Kasumi-1 (cell line): ENCODE measurements around the gene HOXA3.

ENCODE experiments used
- DNase-seq, 2 experiments: peaks; one replicate each; lab custom pipeline; 2025; lab: John Stamatoyannopoulos, UW

HOXA3 gene

GRCh38 chr7:27165996-27166530 is 13.7 kb upstream of the HOXA3 start:
- no peak for DNase-seq

- no peak for DNase-seq
Measured at GRCh38 chr7:27165089-27165995, 13.0 kb upstream of the HOXA3 start, which contains the start of gene HOXA9. Gene HOXA9, minus strand, starts transcription at chr7:27165537. Its CDS starts 80 bp downstream, at chr7:27165457.

GRCh38 chr7:27164367-27165088 is 12.1 kb upstream of the HOXA3 start:
- no peak for DNase-seq

GRCh38 chr7:27164045-27164366 is 11.6 kb upstream of the HOXA3 start:
- DNase-seq = no peak

- DNase-seq = no peak
Measured at GRCh38 chr7:27163288-27164044, 11.1 kb upstream of the HOXA3 start.

- DNase-seq = no peak
Measured at GRCh38 chr7:27162561-27163287, 10.3 kb upstream of the HOXA3 start.

GRCh38 chr7:27161721-27162560 is 9.6 kb upstream of the HOXA3 start:
- no peak for DNase-seq

GRCh38 chr7:27161214-27161720 is 8.9 kb upstream of the HOXA3 start:
- peak; percentile 73 to 81 for DNase-seq

GRCh38 chr7:27160546-27161213 is 8.3 kb upstream of the HOXA3 start:
- peak; percentile 92 to 96 for DNase-seq

GRCh38 chr7:27160145-27160545 is 7.8 kb upstream of the HOXA3 start:
- no peak for DNase-seq

GRCh38 chr7:27159266-27160144 is 7.1 kb upstream of the HOXA3 start:
- DNase-seq = no peak

GRCh38 chr7:27158436-27159265 is 6.3 kb upstream of the HOXA3 start:
- no peak for DNase-seq

GRCh38 chr7:27157702-27158431 is 5.5 kb upstream of the HOXA3 start:
- no peak for DNase-seq

- no peak for DNase-seq
Measured at GRCh38 chr7:27156916-27157701, 4.7 kb upstream of the HOXA3 start.

- no peak for DNase-seq
Measured at GRCh38 chr7:27156508-27156898, 4.1 kb upstream of the HOXA3 start, which contains the start of gene HOXA7. Gene HOXA7, minus strand, starts transcription at chr7:27156675. Its CDS starts 130 bp downstream, at chr7:27156545.

GRCh38 chr7:27155816-27156507 is 3.6 kb upstream of the HOXA3 start:
- no peak for DNase-seq
